NCI-H128 (cell line): ENCODE measurements around the gene AFF3.

Experiments used
- DNase-seq: peaks from one replicate; lab custom pipeline; 2025; ENCODE audit not compliant: unreplicated experiment; lab: John Stamatoyannopoulos, UW

Gene AFF3

DNA sequence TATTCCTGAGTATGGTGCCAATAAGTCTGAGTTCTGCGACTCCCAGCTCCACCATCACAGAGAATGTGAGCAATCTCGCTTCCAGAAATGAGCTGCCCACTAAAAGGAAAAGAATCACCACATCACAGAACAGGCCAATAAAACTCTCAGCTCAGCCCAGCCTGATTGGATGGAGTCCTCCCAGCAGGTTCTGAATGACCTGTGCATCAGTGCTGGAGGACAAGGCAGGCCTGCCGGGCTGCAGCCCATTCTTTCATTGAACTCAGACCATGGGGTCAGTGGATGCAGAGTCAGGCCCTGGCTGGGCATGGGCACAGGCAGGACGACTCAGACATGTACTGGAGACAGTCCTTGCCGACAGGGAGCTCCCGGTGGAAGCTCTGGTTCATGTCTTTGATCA lies 519.9 kb downstream of the AFF3 start:
- DNase-seq = no peak

DNA sequence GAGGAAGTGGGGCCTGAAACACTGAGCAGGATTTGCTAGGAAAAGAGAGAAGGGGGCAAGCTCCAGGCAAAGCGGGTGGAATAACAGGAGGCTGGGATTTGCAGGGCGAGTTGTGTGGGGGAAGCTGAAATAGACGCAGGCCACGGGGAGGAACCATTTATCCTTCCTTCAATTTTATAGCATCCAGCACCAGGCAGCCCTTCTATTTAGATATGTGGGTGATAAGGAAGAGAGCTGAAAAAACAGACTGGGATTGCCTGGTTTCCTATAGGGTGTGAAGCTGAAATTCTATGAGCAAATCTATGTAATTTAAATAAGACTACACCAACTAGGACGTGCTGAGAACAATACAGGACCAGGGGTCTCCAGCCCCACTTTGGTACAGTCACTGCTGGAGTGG lies 520.6 kb downstream of the AFF3 start:
- no peak for DNase-seq

- no peak for DNase-seq
Observed at GRCh38 chr2:99621106-99621505, 521.3 kb downstream of the AFF3 start.

DNA sequence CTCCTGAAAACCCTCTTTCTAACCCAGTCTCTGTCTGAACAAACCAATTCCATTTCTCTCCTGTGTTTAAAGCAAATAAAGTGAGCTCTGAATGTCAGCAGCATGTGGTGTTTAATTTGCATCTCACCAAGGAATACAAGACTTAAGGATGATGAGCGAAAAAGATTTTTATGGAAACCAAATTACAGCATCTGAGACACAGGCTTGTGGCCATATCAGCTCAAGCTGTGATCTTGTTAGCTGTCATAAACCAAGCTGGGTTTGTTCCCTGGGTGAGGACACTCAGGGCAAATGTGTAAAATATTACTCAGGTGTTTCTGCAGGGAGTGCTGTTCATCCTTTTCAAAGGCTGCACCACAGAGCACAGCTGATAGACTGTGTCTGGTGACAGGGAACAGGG lies 523.2 kb downstream of the AFF3 start:
- DNase-seq = no peak

GRCh38 chr2:99618579-99619097 lies 523.8 kb downstream of the AFF3 start:
- no peak for DNase-seq

DNA sequence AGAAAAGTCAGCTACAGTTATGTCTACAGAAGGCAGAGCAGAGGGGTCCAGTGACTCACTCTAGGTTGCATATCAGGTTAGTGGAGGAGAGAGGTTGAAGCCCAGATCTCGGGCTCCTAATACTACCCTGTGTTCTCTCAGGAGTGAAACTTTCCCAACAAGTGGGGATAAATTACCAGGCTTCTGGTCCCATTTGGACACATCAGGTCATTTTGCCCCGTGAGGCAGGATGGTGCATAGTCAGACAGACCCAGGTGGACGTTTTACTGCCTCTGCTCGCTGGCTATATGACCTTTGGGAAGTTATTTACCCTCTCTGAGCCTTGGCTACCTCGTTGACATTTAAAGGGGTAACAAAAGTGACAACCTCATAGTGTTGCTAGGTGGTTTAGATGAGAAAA lies 524.6 kb downstream of the AFF3 start:
- DNase-seq = no peak

GRCh38 chr2:99615247-99615771 lies 527.1 kb downstream of the AFF3 start:
- no peak for DNase-seq

GRCh38 chr2:99613980-99614379 lies 528.4 kb downstream of the AFF3 start:
- no peak for DNase-seq

DNA sequence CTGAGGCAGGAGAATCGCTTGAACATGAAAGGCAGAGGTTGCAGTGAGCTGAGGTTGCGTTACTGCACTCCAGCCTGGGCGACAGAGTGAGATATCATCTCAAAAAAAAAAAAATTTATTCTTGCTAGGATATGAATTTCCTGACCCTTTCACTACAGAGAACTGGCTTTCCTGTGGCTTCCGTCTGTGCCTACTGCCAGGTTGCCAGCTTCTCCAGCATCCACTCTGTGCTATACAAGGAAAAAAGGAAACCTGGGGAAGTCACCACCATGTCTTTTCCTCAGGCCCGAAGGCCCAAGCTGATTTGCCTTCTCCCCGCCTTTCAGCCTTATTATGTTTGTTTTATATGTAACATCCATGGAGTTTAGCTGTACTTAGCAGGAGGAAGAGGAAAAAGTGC lies 530.6 kb downstream of the AFF3 start:
- DNase-seq = no peak

DNA sequence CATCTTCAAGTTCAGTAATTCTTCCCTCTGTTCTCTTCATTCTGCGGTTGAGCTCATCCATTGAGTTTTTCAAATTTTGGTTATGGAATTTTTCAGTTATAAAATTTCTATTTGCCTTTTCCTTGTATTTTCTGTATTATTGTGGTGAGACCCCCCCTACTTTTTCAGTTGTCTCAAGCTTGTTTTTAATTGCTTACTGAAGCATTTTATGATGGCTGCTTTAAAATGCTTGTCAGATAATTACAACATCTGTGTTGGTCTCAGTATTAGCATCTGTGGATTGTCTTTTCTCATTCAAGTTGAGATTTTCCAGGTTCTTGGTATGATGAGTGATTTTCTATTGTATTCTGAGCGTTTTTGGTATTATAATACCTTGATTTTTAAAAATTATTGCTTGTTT lies 531.4 kb downstream of the AFF3 start:
- no peak for DNase-seq

DNA sequence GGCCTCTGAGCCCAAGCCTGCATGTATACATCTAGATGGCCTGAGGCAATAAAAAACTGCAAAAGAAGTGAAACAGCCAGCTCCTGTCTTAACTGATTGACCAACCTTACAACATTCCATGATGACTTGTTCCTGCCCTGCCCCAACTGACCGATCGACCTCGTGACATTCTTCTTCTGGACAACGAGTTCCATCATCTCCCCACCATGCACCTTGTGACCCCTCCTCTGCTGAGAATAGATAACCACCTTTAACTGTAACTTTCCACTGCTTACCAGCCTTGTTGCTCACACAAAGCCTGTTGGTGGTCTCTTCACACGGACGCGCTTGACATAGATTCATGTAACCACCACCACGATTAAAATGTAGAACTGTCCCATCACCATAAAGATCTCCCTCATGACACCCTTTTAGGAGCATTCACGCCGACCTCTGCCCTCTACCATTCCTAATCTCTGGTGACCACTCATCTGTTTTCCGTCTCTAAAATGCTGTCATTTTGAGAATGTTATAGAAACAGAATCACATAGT lies 532.5 kb downstream of the AFF3 start:
- DNase-seq = no peak

GRCh38 chr2:99608861-99609260 lies 533.5 kb downstream of the AFF3 start:
- DNase-seq = no peak

DNA sequence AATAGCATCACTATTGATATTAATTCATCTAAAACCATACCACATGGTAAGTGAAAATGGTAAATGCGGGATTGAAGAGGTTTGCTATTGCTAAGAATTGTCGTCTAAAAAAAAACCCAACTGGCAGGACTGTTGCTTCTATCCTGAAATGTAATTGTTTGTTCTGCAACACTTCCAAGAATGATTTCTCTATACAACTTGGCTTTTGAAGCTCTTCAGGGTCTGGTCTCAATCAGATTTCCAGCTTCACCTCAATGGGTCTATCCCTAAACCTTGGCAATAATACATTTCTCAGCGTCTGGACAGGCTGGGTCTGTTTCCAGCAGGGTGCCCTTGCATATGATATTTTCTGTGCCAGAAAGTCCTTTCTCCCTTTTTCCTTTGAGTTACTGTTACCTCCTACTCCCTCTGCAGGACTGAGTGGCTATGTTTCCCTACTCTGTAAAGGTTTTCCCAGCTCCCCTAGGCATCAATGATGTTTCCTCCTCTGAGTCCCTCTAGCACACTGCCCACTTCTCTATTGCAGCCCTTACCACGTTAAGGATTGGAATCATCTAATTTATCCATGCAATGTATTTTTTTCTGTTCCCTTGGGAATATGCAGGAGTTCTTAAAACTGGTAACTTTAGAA lies 534.4 kb downstream of the AFF3 start:
- DNase-seq = no peak

DNA sequence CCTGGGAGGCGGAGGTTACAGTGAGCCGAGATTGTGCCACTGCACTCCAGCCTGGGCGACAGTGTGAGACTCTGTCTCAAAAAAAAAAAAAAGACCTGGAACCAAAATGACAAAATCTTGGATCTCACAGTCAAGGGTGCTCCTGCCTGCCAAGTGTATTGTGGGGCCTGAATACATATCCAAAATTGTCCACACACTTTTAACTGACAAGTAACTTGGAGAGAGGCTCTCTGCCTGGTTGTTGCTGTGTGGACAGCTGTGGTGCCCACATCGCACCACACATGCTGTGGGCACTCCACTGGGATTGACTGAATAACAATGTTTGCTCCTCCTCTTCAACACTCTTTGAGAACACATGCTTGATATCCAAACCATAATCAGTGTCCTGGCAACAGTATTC lies 534.9 kb downstream of the AFF3 start:
- no peak for DNase-seq

DNA sequence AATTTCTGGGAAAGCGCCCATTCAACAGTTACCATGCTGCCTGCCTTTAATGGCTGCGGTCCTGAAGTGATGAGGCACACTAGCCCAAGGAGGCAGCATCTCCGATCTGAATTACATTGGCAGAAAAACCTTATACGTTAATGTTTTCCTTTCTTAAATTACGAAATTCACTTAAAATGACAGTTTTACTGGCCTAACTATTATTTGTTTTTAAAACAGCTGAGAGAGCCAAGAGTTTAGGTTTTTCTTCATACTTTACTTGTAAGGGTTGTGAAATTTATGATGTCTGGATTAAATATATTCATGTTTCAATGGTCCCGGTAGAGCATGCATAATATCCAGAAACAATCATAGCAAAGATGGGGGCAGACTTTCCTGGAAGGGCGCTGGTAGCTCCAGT lies 537.4 kb downstream of the AFF3 start:
- DNase-seq = no peak

GRCh38 chr2:99602476-99602875 lies 539.9 kb downstream of the AFF3 start:
- DNase-seq = no peak

- DNase-seq = no peak
Observed at GRCh38 chr2:99600981-99601651, 541.3 kb downstream of the AFF3 start.

DNA sequence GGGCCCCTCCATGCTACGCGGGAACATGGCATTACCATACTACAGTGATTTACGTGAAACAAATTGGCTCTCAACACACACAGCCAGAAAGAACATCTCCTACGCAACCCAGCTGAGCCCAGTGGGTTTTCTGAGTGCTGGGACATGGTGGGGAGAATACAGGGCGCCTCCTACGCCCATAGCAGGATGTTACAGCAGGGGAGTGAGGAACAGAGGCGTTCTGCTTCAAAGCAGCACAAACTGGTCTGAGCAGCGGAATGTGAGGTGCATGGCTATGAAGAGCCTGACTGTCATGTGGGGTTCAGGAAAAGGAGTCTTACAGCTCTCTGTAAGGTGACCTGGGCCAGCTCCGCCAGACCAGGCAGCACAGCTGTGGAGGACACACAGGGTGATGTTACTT lies 543.9 kb downstream of the AFF3 start:
- no peak for DNase-seq

DNA sequence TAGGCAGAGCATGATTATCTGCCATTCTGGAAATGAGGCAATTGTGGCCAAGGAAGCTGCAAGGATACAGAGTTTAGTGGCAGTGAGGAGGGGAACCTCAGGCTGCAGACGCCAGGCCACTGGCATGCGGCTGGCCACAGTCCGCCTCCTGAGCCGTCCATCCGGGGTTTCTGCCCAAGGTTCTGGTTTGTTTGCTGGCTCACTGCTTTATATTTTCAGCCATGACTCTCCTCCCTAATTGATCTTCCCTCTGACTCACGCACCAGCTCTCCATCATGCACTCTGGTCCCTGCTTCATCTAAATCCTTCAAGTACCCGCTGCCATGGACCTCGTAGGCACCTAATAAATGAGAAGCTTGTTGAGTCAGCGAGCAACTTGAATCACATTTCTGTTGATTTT lies 544.8 kb downstream of the AFF3 start:
- DNase-seq = no peak

DNA sequence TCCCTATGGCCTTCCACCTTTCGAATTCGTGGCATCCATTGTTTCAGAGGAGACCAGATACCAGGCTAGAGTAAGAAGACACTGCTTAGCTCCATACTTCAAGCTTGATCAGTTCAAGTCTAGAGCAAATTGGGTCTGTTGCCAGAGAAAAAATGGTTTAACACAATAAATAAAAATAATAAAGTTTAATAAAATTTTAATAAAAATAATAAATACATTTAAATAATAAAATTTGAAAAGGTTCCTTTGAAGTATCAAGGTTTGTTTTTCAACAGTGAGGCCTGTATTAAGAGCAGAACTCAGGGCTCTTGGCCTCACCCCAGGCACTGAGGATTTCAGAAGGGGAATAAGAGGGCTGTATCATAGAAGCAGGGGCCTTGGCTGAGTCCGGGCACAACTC lies 547.0 kb downstream of the AFF3 start:
- DNase-seq = no peak

GRCh38 chr2:99593692-99594427 lies 548.5 kb downstream of the AFF3 start:
- no peak for DNase-seq

DNA sequence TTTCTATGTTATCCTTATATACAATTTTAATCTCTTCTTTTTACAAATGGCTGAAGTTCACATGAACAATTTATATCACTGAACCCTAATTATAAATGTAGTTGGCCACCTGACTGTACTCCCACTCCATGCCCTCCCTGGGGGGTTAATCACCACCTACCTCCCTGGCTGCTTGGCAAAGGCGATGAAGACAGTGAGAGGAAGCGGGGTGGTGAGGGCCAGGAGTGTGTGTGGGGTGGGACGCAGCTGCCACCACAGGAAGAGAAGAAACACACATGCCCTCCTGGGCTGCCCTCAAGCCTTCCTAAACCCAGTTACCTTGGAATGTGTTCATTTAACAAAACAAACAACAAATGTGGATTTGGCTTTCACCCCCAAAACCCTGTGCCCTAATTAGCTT lies 565.6 kb downstream of the AFF3 start:
- no peak for DNase-seq
